Renal cortical epithelial cell (primary cell): ENCODE measurements around the gene RBL1. TPM values are rescaled to one million over a fixed set of nuclear protein-coding genes. Genes with fewer than 3 reads are reported as not detected.
A peak's percentile ranks its signal among the peaks of the same experiment; 100 is the strongest.
"Not testable (repeated sequence)": the region's sequence is repeated elsewhere in the genome, so short reads cannot be mapped to it uniquely, and the experiment has no call there.

ENCODE experiments used
- DNase-seq: peaks from one replicate; pipeline ENCODE4 v3.0.0-alpha.2; 2011; ENCODE audit warnings: low read depth
- total RNA-seq: library from RNA; depleted of rRNA; stranded (reverse); fragments of >200 nt; gene quantifications from 2 replicates; pipeline ENCODE4 v1.2.3, GENCODE V29; 2014

RBL1 gene
- 5.8 and 8.7 TPM in 2 replicates for total RNA-seq

DNA sequence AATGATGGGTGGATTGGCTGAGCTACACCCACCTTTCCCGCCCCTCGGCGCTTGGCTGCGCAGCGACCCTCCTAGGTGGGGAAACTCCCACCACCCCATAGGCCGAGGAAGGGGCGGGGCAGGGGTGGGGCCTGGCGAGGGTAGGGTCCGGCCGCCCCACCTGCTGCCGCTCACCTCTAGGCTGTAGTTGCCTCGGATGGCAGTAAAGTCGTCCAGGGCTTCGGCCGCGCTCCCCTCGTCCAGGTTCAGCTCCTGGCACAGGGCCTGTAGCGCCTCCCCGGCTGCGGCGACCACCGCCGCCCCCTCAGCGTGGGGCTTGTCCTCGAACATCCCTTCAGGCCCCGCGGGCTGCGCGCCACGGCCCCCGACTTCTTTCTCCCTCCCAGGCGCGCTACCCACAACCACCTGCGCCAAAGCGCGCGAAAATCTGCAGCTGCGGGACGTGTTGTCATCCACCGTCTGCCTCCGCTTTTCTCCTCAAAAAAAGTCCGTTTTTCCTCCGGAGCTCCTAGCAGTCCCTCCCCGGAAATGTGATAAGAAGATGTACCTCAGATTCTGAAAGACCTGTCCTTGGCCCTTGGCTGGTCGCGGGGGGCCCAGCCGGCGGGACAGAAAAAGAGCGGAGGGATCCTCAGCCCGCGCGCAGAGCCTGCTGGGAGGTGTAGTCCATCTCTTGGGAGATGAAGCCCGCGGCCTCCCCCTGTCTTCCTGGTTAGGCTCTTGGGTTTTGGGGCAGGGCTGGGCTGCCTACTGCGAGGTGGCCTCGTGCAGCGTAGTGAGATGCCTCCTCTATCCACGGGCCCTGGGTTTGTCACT is at the start of gene RBL1:
TSS of gene RBL1 (minus strand) at position 399 of the 816 bp plus-strand sequence. CDS start at position 330, 69 bp downstream.
- DNase-seq, result peak; percentile 36

DNA sequence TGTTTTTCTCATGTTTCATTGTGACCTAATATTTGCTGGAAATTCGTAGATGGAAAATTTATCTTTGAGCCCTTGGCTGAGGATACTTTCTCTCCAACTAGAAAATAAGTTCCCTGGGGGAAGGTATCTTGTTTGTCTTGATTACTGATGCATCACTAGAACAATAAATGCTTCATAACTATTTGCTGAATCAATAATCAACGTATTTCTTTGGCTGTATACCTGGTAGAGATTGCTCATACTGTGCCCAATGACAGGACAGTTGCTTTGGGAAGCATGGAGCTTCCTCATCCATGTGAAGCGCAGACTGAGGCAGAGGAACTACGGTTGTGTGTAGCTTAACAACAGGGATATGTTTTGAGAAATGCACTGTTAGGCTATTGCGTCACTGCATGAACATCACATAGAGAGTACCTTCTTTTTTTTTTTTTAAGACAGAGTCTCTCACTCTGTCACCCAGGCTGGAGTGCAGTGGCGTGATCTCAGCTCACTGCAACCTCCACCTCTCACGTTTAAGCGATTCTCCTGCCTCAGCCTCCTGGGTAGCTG is 49.1 kb upstream of the RBL1 start:
- peak; percentile 26 for DNase-seq

DNA sequence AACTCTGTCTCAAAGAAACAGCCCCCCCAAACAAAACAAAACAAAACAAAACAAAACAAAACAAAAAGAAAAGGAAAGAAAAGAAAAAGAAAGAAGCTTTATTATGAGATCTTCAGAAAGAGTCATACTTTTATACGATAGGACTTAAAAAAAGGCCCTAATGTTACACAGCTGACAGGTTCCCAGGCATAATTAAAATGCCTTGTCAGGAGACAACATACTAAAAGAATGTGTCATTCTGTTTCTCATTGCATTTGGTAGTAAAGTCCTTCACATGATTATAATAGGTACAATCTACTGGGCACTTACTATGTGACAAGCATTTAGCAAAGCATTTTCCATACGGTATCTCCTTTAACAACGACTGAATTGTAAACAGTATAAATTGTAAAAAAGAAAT is 46.9 kb upstream of the RBL1 start:
- DNase-seq, result peak; percentile 87

GRCh38 chr20:37137547-37137946 is 41.8 kb upstream of the RBL1 start:
- DNase-seq, result no peak

DNA sequence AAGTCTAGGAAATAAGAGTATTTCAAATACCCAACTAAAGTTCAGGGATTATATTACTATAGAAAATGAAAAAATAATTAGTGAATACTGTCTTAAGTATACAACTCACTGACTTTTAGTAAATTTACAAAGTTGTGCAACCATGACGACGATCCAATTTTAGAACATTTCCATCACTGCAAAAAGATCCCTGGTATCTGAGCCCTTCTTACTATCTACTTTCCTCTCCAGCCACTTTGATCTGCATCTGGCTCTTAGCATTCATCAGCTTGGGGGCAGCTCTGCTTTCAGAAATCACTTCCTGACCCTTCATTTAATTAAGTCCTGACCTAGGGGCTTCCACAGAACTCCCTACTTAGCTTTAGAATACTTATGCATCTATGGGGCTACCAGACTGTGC is 38.2 kb upstream of the RBL1 start:
- no peak for DNase-seq

DNA sequence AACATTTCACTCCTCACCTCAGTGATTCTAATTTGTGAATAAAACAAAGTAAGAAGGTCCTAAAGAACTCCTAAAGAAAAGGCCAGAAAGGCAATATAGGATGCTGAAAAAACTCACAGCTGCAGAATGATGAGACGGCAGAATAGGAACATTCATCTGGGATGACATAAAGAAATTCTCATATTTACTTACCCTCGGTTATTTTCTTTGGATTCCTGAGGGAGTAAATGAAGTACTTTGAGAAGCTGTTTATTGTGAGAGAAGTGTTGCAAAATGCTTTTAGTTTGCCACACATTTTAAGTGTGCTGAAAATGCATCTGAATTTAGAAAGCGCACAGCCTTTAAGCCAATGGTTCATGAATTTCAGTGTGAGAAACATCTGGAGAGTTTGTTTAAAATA is 35.7 kb upstream of the RBL1 start:
- no peak for DNase-seq

DNA sequence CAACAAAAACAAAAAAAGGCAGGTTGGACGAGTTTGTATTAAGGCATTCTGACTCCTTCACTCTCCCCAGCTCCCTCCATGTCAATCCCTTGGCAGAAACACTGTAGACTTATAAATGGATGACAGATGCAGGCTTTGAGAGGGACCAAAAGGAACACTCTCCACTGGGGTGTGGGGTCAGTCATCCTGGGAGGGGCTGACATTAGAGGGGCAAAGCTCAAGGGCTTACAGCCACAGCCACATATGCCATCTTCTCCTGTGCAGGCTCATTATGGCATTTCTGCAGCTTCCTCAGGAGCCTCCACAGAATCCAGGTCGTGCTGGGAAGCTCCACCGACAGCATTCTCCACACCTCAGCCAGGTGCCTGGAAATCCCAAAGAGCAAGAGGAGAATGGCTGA is 33.0 kb upstream of the RBL1 start:
- DNase-seq, result no peak

- not testable (repeated sequence) for DNase-seq
Measured at GRCh38 chr20:37126290-37126689, 30.5 kb upstream of the RBL1 start.

- no peak for DNase-seq
Measured at GRCh38 chr20:37123441-37123840, 27.6 kb upstream of the RBL1 start.

GRCh38 chr20:37120497-37120896 is 24.7 kb upstream of the RBL1 start:
- DNase-seq, result no peak

GRCh38 chr20:37119356-37120036 is 23.7 kb upstream of the RBL1 start:
- DNase-seq, result no peak

DNA sequence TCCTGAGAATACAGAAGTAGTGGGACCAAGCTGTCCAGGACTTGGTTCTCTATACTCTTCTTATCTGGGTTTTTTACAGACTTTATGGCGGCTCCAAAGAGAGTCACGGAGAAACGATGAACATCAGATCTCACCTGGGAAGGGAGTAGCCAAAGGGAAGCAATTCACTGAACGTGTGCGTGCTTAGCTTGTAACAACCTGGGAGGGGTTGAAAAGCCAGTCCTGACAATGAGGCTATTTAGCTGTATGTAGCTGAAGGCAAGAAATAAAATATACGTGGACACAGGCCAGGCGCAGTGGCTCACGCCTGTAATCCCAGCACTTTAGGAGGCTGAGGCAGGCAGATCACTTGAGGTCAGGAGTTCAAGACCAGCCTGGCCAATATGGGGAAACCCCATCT is 18.2 kb upstream of the RBL1 start:
- DNase-seq, result no peak

DNA sequence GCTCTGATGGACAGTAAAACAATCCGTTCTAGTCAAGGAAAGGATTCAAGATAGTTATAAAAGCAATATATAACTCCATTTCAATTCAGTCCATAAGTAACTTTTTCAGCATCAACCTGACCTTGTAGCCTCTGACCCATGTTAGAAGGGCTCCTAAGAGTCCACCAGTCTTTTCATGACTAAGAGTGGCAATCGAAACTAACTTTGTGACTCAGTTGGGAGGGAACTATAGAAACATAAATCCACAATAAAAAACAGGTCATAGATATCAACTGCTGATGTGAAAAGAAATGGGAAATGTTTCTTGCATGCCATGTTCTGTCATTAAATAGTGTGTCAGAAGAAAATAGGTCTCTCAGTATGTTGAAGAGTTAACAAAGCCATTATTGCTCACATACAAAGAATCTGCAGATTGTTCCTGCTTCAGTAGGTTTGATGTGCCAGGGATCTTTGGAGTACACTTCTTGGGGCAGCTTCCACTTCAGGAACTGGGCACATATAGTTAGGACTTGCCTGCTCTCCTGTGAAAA is 16.2 kb upstream of the RBL1 start:
- peak; percentile 16 for DNase-seq

GRCh38 chr20:37108676-37109075 is 12.9 kb upstream of the RBL1 start:
- DNase-seq, result no peak

DNA sequence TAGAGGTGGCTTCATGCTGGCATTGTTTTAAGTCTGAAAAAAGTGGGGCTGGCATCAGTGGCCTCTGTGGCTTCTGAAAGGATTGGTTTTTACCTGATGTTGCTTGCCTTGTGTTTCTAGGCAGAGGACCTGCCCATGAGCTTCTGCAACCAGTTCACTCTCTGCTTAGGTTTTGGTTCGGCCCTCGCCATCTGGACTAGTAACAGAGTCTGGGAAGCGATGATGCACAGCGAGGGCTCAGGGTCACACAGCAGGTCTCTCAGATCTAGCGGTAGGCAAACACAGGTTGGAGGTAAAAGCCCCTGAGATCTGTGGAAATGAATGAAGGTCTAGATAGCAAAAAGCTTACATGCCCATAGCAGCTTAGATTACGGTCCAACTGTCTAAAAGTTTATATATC is 6.8 kb upstream of the RBL1 start:
- no peak for DNase-seq

- no peak for DNase-seq
Measured at GRCh38 chr20:37096415-37097041, 731 bp upstream of the RBL1 start.

DNA sequence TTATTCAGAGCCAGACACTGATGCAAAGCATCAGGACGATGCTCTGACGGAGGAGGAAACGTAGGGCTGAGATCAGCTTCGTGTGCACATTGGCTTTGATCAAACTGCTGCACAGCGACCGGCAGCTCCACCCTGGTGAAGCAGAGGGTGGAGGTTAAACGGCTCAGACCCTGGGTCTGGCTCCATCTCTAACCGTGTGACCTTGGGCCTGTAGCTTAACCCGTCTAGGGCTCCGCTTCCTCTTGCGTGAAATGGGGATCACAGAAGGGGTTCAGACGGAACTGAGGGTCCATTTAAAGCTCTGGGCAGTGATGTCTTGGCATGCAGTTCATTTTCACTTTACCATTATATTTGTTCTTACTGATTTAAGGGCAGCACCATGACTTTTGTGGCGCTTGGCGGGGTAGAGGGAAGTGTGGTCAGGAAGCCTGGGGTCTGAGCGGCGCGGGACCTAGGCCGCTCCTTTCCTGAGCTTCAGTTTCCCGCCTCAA is 644 bp downstream of the RBL1 start:
- no peak for DNase-seq

GRCh38 chr20:37090407-37090806 is 5.4 kb downstream of the RBL1 start:
- no peak for DNase-seq

- no peak for DNase-seq
Measured at GRCh38 chr20:37081717-37082289, 14.0 kb downstream of the RBL1 start.

GRCh38 chr20:37077009-37077408 is 18.8 kb downstream of the RBL1 start:
- no peak for DNase-seq

GRCh38 chr20:37075932-37076685 is 19.7 kb downstream of the RBL1 start:
- DNase-seq, result no peak
